Urinary bladder (tissue), 4 donors: ENCODE measurements around the gene CRADD. TPM values are rescaled to one million over a fixed set of nuclear protein-coding genes. Genes with fewer than 3 reads are reported as not detected.

Experiments used
- DNase-seq: peaks from one replicate; pipeline ENCODE4 v3.0.0-alpha.2; 2015; ENCODE audit errors: extremely low spot score
- H3K27ac ChIP-seq: one replicate; pipeline ENCODE4 v1.5.1; 2013; ENCODE audit warnings: low read depth, mild to moderate bottlenecking, moderate library complexity
- H3K36me3 ChIP-seq: one replicate; pipeline ENCODE4 v1.6.1; 2013; ENCODE audit warnings: mild to moderate bottlenecking, moderate library complexity; ENCODE audit not compliant: insufficient read depth
- H3K4me1 ChIP-seq: one replicate; pipeline ENCODE4 v1.6.1; 2013; ENCODE audit warnings: mild to moderate bottlenecking, moderate library complexity; ENCODE audit not compliant: insufficient read depth
- H3K4me3 ChIP-seq: one replicate; pipeline ENCODE4 v1.5.1; 2013; ENCODE audit warnings: low read depth, low read length
- WGBS: extraction: QIAGEN DNeasy Blood & Tissue Kit; methylation state at CpG from one replicate; pipeline ENCODE4 v1.1.7; 2013; 5-methylcytosine and 5-hydroxymethylcytosine counted together
- polyA plus RNA-seq: library from polyadenylated mRNA; stranded (reverse); fragments of 200-250 nt; gene quantifications from one replicate; pipeline ENCODE4 v1.2.3, GENCODE V29; 2013
- total RNA-seq: library from RNA; depleted of rRNA; stranded (reverse); fragments of >200 nt; gene quantifications from one replicate; pipeline ENCODE4 v1.2.3, GENCODE V29; 2014
- donor health status: healthy with polysubstance abuse.
- donor health status: healthy.

CRADD gene
- total and polyA plus RNA-seq, 2 donors = 22.7 to 29.6 TPM

DNA sequence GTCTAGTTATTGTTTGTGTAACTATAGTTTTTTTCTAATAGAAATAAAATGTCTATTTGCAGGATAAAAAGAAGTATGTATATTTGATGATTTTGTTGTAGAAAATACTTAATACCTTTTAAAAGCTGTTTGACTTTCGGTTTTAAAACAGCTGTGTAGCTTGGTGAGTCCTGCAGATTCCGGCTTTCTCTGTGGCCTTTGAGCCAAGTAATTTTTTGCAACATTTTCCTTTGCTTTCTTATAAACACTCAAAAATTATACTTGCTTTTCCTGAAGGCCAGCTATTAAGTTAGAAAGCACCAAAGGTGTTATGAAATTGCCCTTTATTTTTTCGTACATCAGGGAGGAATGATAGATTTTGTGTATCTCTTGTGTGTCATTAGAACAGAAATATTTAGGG lies 63.6 kb downstream of the CRADD start:
- Histone ChIP-seq H3K27ac (peak overlapping the region; percentile 38), H3K4me1 (no peaks in the 10 kb centered on the region), H3K4me3 (no peak overlapping the region), H3K36me3 (no peaks in the 10 kb centered on the region)
- DNase-seq = no peak
- 22% methylated on average over 3 of the region's 3 CpGs for WGBS

DNA sequence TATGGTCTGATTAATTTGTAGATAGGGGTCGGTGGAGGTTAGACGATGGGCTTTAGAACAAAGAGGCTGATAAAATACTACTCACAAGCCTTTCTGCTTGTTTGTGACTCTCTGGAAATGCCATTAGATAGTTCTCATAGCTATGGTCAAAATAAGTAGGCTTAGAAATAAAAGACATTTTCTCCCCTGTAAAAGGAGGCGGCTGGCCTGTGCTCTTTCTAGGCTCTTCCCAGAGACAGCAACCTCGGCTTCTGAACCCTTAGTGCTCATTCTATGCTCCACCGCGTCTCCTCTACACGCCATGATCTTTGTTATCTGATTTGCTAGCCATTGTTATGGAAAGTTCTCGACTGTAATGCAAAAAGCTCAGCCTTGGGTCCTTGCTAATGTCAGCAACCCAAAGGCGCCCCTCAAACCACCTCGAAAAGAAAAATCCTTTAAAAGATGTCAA lies 64.5 kb downstream of the CRADD start:
- WGBS = 9% methylated on average over 10 of the region's 10 CpGs
- Histone ChIP-seq H3K4me3 (peak overlapping the region; percentile 44), H3K4me1 (no peaks in the 10 kb centered on the region), H3K36me3 (no peaks in the 10 kb centered on the region), H3K27ac (peak overlapping the region; percentile 84)
- DNase-seq = no peak

DNA sequence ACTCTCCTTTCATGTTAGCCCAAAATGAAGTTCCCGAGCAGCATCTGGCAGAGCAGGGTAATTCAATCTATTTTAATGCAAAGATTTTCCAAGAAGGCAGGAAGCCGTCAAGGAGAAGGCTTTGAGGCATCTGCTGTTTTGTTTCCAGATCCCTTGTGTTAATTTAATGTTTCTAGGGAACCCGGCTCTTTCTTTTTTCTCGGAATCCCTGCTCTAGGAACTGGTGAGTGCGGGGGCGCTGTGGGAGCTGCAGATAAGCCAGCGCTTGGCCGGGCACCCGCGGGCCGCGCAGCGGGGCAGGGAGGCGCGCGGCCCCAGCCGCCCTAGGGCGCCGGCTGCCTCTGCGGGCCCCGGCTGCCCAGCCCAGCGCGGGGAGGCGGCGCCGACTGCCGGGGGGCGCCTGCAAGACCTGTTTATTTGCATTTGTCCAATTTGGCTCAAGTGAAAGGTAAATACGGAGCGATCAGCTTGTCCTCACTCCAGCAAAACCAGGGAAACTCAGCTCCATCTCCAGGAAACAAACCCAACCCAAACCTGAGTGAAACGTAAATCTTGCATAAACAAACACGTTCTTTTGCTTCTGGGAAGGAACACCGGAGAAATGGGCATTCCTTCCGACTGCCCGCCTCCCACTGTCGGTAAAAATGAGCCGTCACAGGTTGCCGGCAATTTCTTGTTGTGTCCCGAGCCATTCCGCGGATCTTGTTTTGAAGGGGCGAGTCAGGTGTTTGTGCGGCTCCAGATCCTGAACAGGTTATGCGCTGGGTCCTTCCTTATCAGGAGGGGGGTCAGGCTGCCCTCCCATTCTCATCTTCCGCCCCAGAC lies 65.1 kb downstream of the CRADD start:
- Histone ChIP-seq H3K4me3 (peak overlapping the region; percentile 44), H3K4me1 (no peaks in the 10 kb centered on the region), H3K36me3 (no peaks in the 10 kb centered on the region), H3K27ac (peak overlapping the region; percentile 84)
- DNase-seq = peak; percentile 53
- under 1% methylated on average over 45 of the region's 45 CpGs for WGBS

DNA sequence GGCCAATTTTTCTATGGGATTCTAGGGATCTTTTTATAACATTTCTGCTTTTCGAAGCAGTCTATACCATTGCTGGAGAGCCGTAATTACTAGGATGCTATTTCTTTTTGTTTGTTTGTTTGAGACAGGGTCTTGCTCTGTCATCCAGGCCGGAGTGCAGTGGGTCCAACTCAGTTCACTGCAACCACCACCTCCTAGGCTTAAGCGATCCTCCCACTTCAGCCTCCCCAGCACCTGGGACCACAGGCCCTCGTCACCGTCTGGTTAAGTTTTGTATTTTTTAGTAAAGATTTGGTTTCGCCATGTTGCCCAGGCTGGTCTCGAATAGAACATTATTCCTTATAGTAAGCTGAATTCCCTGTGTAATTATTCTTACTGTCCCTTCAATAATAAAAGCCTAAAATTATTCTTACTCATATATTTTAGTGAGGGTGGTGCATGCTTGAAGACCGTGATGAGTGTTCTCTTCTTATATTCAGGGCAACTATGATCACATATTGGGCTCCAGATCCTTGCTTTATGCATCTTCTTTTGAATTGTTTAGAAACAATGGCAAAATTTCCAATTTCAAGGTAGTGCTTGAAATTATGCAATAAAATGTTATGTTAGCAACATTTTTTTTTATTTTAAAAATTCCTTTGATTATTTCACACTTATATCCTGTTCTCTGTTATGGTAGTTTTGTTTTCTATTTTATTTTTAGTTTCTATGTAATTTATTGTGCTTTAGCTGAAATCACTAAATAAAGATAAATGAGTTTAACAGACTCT lies 66.2 kb downstream of the CRADD start:
- 93% methylated on average over 9 of the region's 9 CpGs for WGBS
- Histone ChIP-seq H3K36me3 (no peaks in the 10 kb centered on the region), H3K27ac (peak overlapping the region; percentile 2), H3K4me1 (no peaks in the 10 kb centered on the region), H3K4me3 (no peak overlapping the region)
- no peak for DNase-seq

DNA sequence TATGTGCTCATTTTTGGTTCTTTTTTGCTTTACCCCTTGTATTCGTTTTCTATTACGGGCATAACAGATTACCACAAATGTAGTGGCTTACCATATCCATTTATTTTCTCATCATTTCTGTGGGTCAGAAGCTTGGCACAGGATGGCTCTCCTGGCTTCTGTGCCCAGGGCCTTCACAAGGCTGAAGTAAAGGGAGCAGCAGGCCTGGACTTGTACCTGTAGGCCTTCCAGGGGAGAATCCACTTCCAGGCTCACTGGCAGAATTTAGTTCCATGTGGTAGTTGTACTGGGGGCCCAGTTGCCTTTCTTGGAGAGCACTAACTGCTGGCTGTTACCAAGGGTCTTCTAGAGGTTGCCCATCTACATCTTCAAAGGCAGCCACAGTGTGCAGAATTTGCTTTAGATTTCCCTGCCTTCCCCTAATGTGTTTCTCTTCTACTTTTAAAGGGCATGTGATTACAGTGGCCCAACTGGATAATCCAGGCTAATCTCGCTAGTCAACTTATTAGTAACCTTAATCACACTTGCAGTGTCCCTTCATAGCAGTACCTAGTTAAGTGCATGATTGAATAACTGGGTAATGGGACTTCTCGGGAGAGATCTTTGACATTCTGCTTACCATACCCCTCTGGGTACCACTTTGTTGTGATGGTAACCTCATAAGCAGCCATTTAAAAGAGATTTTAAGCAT lies 67.0 kb downstream of the CRADD start:
- peak overlapping the region; percentile 0 for H3K27ac ChIP-seq
- WGBS = 95% methylated on average over 4 of the region's 4 CpGs
- DNase-seq = no peak
- H3K4me1 ChIP-seq = no peaks in the 10 kb centered on the region
- H3K36me3 ChIP-seq = no peaks in the 10 kb centered on the region
- H3K4me3 ChIP-seq = no peak overlapping the region

DNA sequence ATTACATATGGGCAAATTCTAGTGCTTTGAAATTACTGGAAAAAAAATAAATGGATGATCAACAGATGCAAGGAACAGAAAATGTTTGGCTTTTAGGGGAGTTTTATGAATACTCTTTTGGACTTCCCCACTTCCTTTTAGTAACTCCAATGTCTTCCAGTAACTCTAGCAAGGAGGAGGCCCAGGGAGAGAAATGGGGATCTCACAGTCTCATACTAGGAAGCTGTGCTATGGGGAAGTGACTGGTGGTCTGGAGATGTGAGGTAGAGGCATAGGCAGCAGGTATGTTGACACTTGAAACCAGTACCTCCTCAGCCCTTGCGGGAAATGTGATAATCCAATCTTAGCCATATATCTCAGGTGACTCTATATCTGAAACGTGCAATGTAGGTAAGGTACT lies 68.1 kb downstream of the CRADD start:
- 92% methylated on average over 2 of the region's 2 CpGs for WGBS
- no peak for DNase-seq
- Histone ChIP-seq H3K4me1 (no peaks in the 10 kb centered on the region), H3K27ac (no peak overlapping the region), H3K36me3 (no peaks in the 10 kb centered on the region), H3K4me3 (no peak overlapping the region)

DNA sequence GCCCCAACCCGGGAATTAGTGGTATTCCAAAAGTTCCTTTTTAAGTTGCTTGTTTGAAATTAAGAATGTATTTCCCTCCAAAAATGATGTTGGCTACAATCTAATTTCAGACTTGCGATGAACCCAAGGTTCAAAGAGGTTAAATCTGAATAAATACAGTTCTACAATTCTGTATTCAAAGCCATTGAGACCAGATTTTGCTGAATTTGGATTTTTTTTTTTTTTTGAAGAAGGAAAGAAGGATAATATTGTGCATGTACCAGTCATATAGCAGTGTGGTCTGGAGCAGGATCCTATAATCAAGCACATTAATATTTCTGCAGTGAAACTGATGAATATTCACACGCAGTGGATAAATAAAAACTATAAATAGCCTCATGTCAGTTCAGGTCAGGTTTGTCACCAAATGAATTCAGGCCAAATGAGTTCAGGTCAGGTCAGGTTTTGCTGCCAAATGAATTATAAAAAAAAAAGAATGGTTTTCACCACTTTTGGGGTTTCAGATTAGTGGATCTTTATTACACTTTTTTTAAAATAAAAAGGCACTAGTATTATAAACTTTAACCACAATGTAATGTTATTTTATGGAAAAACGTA lies 69.5 kb downstream of the CRADD start:
- Histone ChIP-seq H3K27ac (no peak overlapping the region), H3K4me1 (peaks cover 2% of the 10 kb centered on the region), H3K4me3 (no peak overlapping the region), H3K36me3 (no peaks in the 10 kb centered on the region)
- WGBS = 63% methylated on average over 4 of the region's 4 CpGs
- DNase-seq = no peak

DNA sequence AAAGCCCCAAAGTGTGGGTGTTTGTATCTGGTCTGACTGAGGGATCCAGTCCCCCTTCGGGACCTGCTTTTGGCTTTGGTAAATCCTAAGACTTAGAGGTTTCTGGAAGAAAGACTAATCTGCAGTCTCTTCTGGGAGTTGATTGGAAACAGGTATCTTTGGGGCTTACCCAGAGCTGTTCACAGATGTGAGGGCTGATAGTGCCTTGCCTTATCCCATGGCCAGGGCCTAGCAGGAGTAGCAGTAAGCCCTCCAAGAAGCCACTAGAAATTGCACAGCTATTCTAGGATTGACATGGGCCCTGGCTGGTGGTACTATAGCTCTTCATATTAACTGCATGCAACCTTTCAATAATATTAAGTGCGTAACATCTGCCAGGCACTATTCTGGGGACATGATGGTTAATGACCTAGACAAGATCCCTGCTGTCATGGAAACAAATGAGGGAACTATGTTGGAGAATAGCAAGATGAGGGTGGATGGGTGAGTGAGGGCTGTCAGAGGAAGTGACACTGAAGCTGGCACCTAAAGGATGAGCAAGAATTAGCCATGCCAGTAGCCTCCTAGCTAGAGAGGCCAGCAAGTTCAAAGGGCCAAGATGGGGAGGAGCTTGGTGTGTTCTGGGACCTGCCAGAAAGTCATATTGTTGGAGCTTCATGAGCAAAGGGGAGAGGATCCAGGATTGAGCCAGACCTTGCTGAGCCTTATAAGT lies 71.7 kb downstream of the CRADD start:
- Histone ChIP-seq H3K4me1 (peaks cover 2% of the 10 kb centered on the region), H3K27ac (no peak overlapping the region), H3K4me3 (no peak overlapping the region), H3K36me3 (no peaks in the 10 kb centered on the region)
- 94% methylated on average over 2 of the region's 2 CpGs for WGBS
- no peak for DNase-seq

DNA sequence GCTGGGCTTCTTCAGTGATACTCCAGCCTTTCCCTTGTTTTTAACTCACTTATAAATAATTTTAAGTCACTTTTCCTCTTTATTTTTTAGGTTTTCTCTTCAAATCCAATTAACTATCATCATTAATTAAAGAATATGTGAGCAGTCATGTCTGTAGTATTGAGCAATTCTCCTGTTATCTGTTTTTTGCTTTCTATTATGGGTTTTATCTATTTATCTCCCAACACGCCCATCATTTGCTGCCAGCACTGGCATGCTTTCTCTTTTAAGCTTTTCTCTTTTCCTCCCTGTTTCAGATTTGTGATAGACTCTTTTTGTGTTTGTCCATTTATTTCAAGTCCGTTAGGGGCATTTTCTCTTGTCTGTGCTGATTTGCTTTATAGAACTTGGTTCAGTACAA lies 72.3 kb downstream of the CRADD start:
- Histone ChIP-seq H3K4me3 (no peak overlapping the region), H3K4me1 (peaks cover 2% of the 10 kb centered on the region), H3K27ac (no peak overlapping the region), H3K36me3 (no peaks in the 10 kb centered on the region)
- WGBS = 51% methylated on average over 2 of the region's 2 CpGs
- DNase-seq = no peak

DNA sequence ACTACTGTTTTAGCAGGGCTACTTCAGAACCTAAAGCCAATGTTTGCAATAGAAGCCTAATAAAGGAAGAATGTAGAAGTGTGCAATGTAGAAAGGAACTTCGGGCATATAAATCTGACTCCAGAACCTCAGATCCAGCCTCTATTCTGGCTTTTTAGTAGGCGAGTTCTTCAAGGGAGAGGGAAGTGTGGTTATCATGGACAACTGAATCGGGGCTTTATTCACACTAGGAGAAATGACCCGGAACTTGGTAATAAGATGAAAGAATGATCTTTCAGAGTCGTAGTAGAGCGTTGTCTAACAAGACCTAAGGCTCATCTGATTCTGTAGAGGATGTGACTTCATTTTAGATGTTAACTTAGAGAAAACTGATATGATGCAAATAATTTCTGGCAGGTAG lies 72.9 kb downstream of the CRADD start:
- no peak for DNase-seq
- no peaks in the 10 kb centered on the region for H3K36me3 ChIP-seq
- no peak overlapping the region for H3K27ac ChIP-seq
- WGBS = 78% methylated on average over 6 of the region's 6 CpGs
- H3K4me1 ChIP-seq = peaks cover 2% of the 10 kb centered on the region
- no peak overlapping the region for H3K4me3 ChIP-seq

DNA sequence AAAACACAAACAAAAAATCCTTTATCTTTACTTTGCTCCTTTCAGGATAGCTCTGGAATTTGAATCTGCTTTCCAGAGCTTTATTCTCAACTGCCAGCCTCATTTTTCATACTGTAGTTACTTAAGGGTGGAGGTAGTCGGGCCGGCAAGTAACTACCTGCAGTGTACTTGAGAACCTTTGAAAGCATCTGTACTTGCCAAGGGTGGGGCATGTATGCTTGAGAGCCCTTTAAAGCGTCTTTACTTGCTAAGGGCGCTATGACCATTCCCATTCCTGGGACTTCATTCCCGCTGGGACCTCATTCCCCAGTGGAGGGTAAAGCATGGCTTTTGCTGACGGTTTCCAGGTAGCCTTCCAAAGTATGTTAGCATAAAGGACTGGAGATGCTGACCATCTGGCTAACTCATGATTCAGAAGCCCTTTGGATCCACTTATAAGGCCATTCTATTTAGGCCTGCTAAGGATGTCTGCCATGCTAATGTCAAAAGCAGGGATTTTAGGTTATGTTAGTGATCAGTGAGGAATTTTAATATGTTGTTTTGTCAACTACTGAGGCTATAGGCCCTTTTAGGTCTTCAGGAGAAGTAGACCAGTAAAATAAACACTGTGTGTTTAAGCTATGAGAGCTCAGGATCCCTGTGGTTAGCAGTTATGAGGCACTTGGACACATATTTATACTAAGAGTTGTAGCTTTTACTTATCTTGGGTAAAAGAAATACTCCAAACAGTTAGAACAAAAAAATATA lies 74.9 kb downstream of the CRADD start:
- no peaks in the 10 kb centered on the region for H3K36me3 ChIP-seq
- H3K27ac ChIP-seq = no peak overlapping the region
- DNase-seq = no peak
- WGBS = 77% methylated on average over 6 of the region's 6 CpGs
- H3K4me1 ChIP-seq = peaks cover 2% of the 10 kb centered on the region
- no peak overlapping the region for H3K4me3 ChIP-seq

DNA sequence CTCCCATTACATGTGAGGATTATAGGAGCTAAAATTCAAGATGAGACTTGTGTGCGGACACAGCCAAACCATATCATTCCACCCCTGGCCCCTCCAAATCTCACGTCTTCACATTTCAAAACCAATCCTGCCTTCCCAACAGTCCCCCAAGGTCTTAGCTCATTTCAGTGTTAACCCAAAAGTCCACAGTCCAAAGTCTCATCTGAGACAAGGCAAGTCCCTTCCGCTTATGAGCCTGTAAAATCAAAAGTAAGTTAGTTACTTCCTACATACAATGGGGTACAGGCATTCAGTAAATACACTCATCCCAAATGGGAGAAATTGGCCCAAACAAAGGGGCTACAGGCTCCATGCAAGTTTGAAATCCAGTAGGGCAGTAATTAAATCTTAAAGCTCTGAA lies 76.1 kb downstream of the CRADD start:
- no peak overlapping the region for H3K4me3 ChIP-seq
- no peaks in the 10 kb centered on the region for H3K36me3 ChIP-seq
- peaks cover 3% of the 10 kb centered on the region for H3K4me1 ChIP-seq
- DNase-seq = no peak
- over 99% methylated on average over 3 of the region's 3 CpGs for WGBS
- no peak overlapping the region for H3K27ac ChIP-seq
